H7 (cell line): ENCODE data around the gene NLGN1. TPM values are rescaled to one million over a fixed set of nuclear protein-coding genes. Genes with fewer than 3 reads are reported as not detected.

Source experiments
- DNase-seq: peaks from one replicate; pipeline ENCODE4 v3.0.0; 2012
- H3K27me3 ChIP-seq: 2 replicates; pipeline ENCODE4 v1.6.0; 2011; ENCODE audit warnings: mild to moderate bottlenecking, low read length; ENCODE audit not compliant: control insufficient read depth, insufficient read depth
- H3K36me3 ChIP-seq: replicated peaks from 2 replicates; pipeline ENCODE4 v1.5.1; 2011; ENCODE audit warnings: low read length; ENCODE audit not compliant: control insufficient read depth, insufficient read depth
- H3K4me3 ChIP-seq: 2 replicates; pipeline ENCODE4 v1.5.1; 2011; ENCODE audit warnings: low read depth, mild to moderate bottlenecking, control low read depth, low read length, moderate library complexity; ENCODE audit not compliant: insufficient read depth
- total RNA-seq: library from RNA; depleted of rRNA; stranded (reverse); fragments of >200 nt; shearing (Covaris generic); gene quantifications from 2 replicates; pipeline ENCODE4 v1.2.3, GENCODE V29; 2014

NLGN1 gene
- total RNA-seq, 1 experiment from 2014 or later, result 7.1 TPM

DNA sequence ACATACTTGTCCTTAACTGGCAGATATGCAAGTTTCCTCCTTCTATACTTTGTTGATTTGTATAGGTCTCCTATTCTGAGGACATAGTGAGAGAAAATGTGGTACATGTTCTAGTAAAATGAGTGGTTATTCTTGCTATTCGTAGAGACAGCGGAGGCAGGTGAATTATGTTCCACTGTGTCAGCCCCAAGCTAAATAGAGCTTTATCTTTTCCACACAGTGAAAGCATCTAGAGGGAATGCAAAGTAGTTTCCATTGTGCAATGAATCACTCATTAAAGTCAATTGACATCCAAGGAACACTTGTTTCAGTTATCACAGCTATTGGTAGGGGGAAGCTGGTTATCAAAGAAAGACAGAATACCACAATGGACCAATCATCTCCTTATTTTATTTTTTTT, 262.4 kb downstream of the NLGN1 start:
- H3K4me3 ChIP-seq, result no peak overlapping the region
- no peak for DNase-seq
- no peaks in the 10 kb centered on the region for H3K27me3 ChIP-seq
- no peaks in the 10 kb centered on the region for H3K36me3 ChIP-seq

DNA sequence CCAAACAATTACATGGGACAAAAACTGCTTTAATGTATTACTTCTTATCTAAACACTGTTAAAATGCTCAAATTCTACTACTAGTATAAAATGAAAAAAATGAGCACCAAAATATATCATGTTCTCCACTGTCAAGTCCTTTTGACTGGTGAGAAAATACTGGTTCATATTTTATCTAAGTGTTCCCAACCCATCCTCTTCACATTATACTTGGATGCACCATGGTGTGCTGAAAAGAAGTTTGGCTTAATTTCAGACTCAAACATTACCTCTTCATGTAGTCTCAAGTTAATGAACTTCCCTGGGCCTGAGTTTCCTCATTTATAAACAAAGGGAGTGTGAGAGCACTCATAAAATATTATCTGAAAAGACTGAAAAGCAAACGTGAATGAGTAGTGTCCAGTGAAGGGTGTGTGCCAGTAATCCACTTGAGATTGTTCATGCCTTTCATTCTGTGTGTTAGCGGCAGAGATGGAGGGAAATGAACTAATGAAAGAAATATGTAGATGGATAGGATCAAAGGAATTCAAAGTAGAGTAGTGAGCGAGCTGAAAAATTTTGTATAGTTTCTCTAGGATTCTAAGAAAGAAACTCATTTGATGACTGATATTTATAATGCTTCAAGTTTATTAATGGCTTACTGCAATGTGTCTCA, 263.2 kb downstream of the NLGN1 start:
- H3K36me3 ChIP-seq, result no peaks in the 10 kb centered on the region
- no peaks in the 10 kb centered on the region for H3K27me3 ChIP-seq
- no peak for DNase-seq
- H3K4me3 ChIP-seq, result no peak overlapping the region

DNA sequence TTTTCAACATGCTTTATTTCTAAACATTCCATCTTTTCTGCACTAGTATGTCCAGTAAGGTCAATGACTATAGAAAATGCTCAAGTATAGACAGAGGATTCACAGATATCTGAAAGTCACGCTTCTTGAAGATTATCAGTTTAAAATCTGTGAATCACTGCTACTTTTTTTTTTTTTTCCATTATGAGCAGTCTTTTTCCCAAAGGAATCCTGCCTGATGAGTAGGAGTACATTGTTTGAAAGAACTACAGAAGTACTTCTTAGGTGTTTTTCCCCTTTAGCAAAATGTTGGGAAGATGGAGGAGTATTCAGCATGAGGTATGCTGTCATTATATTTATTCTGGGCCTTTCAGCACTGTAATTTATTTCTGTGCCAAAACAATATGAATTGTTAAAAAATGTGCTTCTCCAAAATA, 266.2 kb downstream of the NLGN1 start:
- Histone ChIP-seq H3K27me3 (no peaks in the 10 kb centered on the region), H3K4me3 (no peak overlapping the region), H3K36me3 (no peaks in the 10 kb centered on the region)
- DNase-seq, result no peak

DNA sequence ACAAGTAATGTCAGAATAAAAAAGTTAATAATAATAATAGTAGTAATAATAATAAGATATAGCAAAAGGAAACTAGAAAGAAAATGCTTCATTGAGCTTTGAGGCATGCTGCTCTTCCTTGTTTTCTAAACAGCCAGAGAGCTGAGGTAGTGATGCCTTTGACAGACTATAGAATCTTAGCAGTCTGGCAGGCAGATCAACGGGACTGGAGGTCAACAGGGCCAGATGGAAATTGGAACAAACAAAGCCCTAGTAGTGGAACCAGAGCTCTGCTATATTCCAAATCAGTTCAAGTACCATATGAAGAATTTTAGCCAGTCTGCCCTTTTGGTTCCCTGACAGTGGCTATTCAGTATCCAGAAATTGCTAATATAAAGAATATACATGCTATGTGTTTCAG, 278.6 kb downstream of the NLGN1 start:
- no peaks in the 10 kb centered on the region for H3K36me3 ChIP-seq
- DNase-seq, result no peak

DNA sequence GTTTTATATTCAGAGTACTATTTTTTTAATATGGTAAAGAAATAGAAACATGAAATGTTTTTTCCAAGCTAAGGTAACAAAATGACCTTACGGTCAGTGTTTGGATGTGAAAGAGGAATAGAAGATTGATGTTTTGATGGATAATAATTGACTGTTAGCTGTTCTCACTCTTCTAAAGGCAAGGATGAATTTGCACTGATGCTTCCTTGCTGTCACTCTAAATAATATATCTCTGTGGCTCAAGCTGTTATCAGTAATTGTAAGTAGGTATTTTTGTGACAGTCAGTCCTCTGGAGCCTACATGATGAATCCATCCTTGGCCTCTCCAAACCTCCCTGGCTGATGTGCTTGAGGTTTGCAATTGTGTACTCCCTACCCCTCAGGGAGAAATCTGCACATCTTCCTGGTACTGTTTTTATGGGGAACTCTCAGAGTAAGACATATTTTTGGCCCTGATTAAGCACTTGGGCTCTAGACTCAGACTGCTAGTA, 283.7 kb downstream of the NLGN1 start:
- DNase-seq, result no peak

More for the DNA sequence above, 278.6 kb downstream of the NLGN1 start:
- no peaks in the 10 kb centered on the region for H3K27me3 ChIP-seq
- H3K4me3 ChIP-seq, result no peak overlapping the region

DNA sequence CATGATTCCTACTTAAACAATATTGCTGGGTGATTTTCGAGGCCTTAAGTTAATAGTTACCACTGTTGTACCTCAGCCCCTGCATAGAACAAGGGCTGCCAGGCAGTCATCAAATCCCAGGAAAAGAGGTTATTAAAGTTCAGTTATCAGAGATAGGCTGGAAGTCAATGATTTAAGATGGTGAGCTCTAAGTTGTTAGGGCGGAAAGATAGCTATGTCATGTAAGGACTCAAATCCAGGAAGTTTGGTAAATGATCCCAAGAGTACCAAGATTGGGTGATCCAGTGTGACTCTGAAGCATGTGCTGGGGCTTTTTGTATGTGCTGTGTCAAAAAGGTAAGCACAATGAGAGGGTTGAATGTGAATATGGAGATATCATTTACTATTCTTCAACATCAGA, 287.9 kb downstream of the NLGN1 start:
- Histone ChIP-seq H3K4me3 (no peak overlapping the region), H3K27me3 (no peaks in the 10 kb centered on the region), H3K36me3 (no peaks in the 10 kb centered on the region)
- DNase-seq, result no peak

More for the DNA sequence above, 283.7 kb downstream of the NLGN1 start:
- Histone ChIP-seq H3K36me3 (no peaks in the 10 kb centered on the region), H3K27me3 (no peaks in the 10 kb centered on the region), H3K4me3 (no peak overlapping the region)

DNA sequence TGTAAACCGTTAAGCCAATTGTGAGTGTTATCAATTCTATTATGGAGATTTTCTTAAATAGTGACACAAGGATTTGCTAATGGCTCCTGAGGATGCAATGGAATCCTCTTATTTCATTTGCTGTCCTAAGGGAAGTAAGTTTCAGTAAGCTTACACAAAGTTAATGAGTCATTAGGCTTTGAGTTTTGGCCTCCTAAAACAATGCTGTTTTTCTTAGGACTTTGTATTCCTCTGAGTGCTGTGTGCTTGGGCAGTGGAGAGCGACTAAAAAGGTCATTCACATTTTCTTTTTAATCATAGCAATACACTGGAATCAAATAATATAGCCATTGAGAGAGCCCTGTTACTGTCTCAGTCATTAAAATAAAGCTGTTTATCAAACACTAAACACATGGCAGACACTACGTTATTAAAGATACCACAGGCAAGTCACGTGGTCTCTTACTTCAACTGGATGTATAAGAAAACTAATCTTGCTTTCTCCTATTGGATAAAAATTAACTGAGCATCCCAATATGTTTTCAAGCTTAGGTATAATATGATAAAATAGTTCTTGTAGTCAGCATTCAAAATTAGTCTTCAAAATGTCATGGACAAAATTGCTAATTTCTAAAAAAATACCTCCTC, 290.8 kb downstream of the NLGN1 start:
- DNase-seq, result no peak
- Histone ChIP-seq H3K27me3 (no peaks in the 10 kb centered on the region), H3K4me3 (no peak overlapping the region), H3K36me3 (no peaks in the 10 kb centered on the region)

DNA sequence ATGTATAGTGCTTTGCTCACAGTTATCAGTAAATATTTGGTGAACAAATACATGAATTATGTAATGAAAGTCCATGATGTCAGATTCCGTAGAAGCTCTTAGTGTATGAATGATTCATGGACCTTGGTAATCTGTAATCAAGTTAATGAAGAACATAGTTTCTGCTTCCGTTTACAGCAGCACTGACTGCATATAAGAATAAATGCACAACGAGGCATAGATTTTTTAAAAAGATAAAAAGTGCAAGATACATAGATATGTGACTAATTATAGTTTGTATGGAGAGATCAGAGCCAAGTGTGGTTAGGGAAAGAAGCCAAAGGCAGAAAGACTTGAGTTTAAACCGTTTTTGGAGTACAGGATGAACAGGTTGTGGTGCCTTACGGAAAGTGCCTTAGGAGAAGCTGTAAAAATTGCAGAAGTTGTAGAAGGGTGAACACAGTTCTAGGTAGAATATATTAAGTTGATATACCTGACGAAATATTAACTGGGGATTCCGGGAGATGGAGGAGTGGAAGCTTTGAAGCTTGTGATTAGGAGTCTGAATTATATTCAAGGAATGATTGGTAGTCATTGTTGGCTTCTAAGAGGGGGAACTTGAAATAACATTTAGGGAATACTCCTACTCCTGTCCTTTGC, 293.1 kb downstream of the NLGN1 start:
- Histone ChIP-seq H3K27me3 (no peaks in the 10 kb centered on the region), H3K4me3 (no peak overlapping the region), H3K36me3 (no peaks in the 10 kb centered on the region)
- DNase-seq, result no peak

DNA sequence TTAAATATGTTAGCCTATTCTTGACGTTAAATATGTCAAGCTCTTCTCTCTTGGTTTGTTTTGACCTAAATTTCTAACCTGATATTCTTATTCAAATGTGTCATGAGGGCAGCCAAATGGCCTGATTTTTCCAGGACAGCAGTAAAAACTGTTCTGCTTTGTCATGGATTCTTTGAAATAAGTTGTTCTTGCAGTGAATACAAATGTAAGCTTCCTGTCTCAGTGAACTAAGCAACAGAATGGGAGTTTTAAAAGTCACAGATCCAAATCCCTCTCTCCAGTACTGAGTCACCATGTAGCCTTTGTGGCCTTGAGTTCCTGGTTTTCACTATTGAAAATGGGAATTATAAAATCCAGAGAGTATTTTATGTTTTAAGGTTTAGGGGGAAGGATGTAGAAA, 301.8 kb downstream of the NLGN1 start:
- H3K36me3 ChIP-seq, result no peaks in the 10 kb centered on the region
- DNase-seq, result peak; percentile 4
- H3K4me3 ChIP-seq, result no peak overlapping the region
- H3K27me3 ChIP-seq, result no peaks in the 10 kb centered on the region

DNA sequence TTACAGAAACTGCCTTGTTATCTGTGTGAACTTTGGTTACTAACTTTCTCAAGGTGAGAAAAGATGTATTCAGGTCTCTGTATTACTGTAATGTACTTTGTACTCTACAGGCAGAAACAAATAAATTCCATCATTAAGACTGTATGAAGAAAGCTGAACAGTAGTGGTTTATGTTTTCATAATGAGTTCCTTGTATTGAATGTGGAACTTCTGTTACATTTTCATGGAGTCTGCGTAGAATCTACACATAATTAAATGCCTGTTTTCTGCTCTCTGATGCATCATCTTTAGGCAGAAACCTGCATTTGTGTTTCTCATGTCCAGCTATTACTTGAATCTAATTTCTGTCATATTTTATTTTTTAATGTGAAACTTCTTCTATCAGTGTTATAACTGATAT, 302.8 kb downstream of the NLGN1 start:
- Histone ChIP-seq H3K27me3 (no peaks in the 10 kb centered on the region), H3K36me3 (no peaks in the 10 kb centered on the region), H3K4me3 (no peak overlapping the region)
- no peak for DNase-seq

DNA sequence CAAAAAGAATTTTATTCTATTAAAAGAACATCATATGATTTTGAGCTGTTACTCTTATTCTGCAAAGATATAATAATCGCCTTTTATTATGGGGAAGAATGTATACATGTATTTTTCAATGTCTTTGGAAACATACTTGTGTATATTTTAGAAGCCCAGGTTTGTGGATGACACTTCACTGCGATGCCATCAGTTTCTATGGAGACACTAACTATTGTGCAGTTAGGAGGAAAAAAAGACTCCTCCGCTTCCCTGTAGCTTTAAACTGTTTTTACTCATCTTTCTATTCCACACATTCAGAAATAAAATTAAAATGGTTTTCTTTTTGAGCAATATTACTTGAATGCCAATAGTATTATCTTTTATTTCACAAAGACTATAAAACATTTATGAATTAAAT, 305.0 kb downstream of the NLGN1 start:
- H3K36me3 ChIP-seq, result no peaks in the 10 kb centered on the region
- DNase-seq, result no peak
- H3K4me3 ChIP-seq, result no peak overlapping the region
- H3K27me3 ChIP-seq, result no peaks in the 10 kb centered on the region

DNA sequence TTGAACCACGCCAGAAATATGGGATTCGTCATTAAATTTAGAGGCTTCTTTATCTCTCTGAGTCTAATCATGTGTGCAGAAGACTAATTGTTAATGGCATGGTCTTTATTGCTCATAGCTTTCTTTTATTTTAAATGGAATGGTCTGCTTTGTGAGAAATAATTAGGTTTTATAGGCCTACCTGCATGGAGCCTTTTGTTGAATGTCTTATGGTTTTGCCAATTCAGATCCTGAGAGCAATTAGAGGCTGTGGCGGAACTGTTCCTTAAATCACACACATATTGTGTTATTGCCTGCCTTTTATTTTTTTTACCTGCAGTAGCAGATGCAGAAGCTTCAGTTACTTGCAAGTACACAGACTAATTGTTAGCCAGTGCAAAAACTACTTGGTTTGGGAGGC, 306.2 kb downstream of the NLGN1 start:
- Histone ChIP-seq H3K36me3 (no peaks in the 10 kb centered on the region), H3K27me3 (no peaks in the 10 kb centered on the region), H3K4me3 (no peak overlapping the region)
- DNase-seq, result no peak

DNA sequence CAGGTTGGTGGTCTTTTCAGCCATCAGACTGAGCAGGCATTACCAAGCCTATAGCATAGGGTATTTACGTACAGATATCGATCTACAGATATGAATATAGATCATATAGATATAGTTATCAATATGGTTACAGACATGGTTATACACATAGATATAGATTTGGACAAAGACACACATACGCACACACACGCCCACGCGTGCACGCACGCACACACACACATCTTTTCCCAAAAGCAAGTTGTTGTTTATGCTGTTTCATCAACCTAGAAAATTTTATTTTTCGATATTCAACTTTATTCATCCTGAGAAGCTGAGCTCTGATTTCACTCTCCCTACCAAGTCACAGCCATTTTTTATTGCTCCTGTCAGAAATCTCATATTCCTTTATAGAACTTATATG, 309.1 kb downstream of the NLGN1 start:
- no peaks in the 10 kb centered on the region for H3K27me3 ChIP-seq
- no peaks in the 10 kb centered on the region for H3K36me3 ChIP-seq
- no peak for DNase-seq
- no peak overlapping the region for H3K4me3 ChIP-seq

DNA sequence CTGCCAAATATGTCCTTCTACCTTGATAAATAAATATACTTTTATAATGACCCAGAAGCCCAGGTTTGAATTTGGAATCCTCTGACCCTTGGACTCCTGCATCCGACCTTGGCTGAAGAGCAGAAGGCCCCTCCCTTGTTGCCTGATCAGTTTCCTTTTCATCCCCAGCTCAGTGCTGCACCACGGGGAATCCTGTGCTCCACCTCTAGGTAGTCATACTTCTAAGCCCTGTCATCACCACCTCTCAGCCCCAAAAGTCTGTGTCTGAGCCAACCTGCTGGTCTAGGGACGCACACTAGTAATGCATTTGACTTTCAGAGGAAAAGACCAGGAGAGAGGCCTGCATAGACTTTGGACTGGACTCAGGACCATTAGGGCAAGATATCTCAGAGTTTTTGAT, 310.6 kb downstream of the NLGN1 start:
- peak; percentile 10 for DNase-seq
- no peak overlapping the region for H3K4me3 ChIP-seq
- no peaks in the 10 kb centered on the region for H3K36me3 ChIP-seq
- no peaks in the 10 kb centered on the region for H3K27me3 ChIP-seq

DNA sequence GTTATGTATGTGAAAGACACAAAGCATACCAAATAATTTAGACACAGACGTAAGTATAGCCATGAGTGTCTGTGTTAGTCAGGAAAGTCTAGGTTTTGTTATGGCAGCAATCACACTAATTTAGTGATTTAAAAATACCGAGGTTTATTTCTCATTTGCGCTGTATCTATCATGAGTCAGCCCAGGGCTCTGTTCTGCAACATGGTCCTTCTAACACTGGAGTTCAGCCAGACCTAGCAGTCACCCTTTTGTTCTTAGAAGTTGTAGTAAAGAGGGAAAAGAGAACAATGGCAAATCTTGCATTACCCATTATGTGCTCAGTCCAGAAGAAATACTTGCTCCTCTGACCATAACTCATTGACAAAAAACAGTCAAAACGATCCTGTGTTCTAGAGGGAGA, 311.5 kb downstream of the NLGN1 start:
- Histone ChIP-seq H3K36me3 (no peaks in the 10 kb centered on the region), H3K4me3 (no peak overlapping the region), H3K27me3 (no peaks in the 10 kb centered on the region)
- no peak for DNase-seq
